Measurements from ENCODE around the gene CAMSAP1. TPM values are rescaled to one million over a fixed set of nuclear protein-coding genes. Genes with fewer than 3 reads are reported as not detected.

Gene CAMSAP1
- total and polyA plus RNA-seq, 11 donors, result 10.9 to 38.3 (median 19.9) TPM

DNA sequence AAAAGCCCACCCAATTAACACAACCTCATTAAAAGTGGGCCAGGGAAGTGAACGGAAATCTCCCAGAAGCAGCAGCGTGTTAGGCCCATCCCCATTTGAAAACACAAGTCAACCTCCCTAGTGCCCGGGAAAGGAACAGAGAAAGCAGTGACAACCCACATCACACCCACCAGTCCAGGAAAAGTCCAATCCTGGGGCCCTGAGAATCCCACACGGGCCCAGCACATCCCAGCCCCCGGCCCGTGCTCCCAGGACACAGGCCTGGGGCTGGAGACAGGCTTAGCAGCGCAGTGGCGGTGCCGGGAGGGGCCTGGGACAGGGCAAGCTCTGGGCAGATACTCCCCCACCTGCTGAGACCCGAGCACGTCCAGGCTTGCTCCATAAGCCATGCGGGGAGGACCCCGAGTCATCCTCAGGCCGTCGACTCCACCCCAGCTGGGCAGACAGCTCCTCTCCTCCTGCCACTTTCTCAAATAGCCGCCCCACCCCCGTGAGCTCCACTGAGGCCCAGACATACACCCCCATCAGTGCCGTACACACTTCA lies 104.4 kb downstream of the CAMSAP1 start:
- no peaks in the 10 kb centered on the region for H3K27me3 ChIP-seq
- intact Hi-C loops (cut with DNase I), result no loop called here
- peaks cover 0 to 16% (median 6%) of the 10 kb centered on the region in 12 donors for H3K4me1 ChIP-seq
- 71 to 84% (median 77%) methylated on average over 14 to 18 of the region's 18 CpGs for WGBS, 4 donors
- TF ChIP-seq CTCF (IDR thresholded peaks at IDR 0.05), result no peak
- no peak for TF ChIP-seq POLR2A (IDR thresholded peaks at IDR 0.05)
- no peak overlapping the region for H3K27ac ChIP-seq
- no peak for ATAC-seq
- peak in 1 of 5 donors; percentile 38 for DNase-seq
- H3K9me3 ChIP-seq, result peaks cover 0 to 3% (median 0%) of the 10 kb centered on the region in 12 donors
- H3K36me3 ChIP-seq, result peaks cover 0 to 4% (median 0%) of the 10 kb centered on the region in 9 donors
- H3K4me3 ChIP-seq, result no peak overlapping the region

- ATAC-seq, result no peak
- Histone ChIP-seq H3K27ac (no peak overlapping the region), H3K4me3 (no peak overlapping the region), H3K4me1 (peaks cover 0 to 24% (median 13%) of the 10 kb centered on the region in 12 donors), H3K36me3 (no peaks in the 10 kb centered on the region), H3K27me3 (no peaks in the 10 kb centered on the region), H3K9me3 (peaks cover 0 to 3% (median 0%) of the 10 kb centered on the region in 12 donors)
- intact Hi-C loops (cut with DNase I), result no loop called here
- no peak for TF ChIP-seq POLR2A (IDR thresholded peaks at IDR 0.05)
- TF ChIP-seq CTCF (IDR thresholded peaks at IDR 0.05), result no peak
- WGBS, 4 donors, result 86 to 95% (median 89%) methylated on average over 6 of the region's 6 CpGs
- peak in 1 of 5 donors; percentile 22 for DNase-seq
Measured at GRCh38 chr9:135801070-135801469, 106.3 kb downstream of the CAMSAP1 start.

DNA sequence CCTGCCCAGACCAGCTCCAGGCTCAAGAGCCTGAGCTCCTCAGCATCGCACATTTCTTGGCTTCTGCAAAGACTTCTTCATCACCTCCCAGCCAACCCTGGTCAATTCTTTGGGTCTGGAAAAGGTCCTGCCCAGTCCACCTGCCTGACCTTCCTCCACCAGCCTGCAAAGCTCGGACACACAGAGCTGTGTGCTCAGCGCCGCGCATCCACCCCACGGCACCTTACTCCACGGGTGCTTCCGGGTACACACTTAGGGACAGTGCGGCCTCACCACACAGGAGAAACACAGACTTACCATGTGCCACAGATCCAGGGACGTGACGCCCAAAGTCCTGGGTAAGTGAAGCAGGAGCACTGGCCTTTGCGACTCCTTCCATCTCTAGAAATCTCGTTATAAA lies 108.1 kb downstream of the CAMSAP1 start:
- H3K27ac ChIP-seq, result no peak overlapping the region
- ATAC-seq (no peak), DNase-seq (no peak)
- no peak overlapping the region for H3K4me3 ChIP-seq
- H3K27me3 ChIP-seq, result no peaks in the 10 kb centered on the region
- H3K36me3 ChIP-seq, result no peaks in the 10 kb centered on the region
- intact Hi-C loops (cut with DNase I), result loop anchor here in 5 of 10 donors (5.0 to 10.0 kb wide), 2 partner anchors 323 to 326 kb away; no protein-coding TSS in a partner anchor
- TF ChIP-seq POLR2A (IDR thresholded peaks at IDR 0.05), result no peak
- no peak for TF ChIP-seq CTCF (IDR thresholded peaks at IDR 0.05)
- H3K9me3 ChIP-seq, result peaks cover 0 to 3% (median 0%) of the 10 kb centered on the region in 12 donors
- WGBS, 4 donors, result 94 to 98% (median 97%) methylated on average over 13 of the region's 13 CpGs
- H3K4me1 ChIP-seq, result peaks cover 0 to 17% (median 11%) of the 10 kb centered on the region in 12 donors

- intact Hi-C loops (cut with DNase I), result loop anchor here in 5 of 10 donors (5.0 to 10.0 kb wide), 2 partner anchors 324 to 327 kb away; no protein-coding TSS in a partner anchor
- no peak overlapping the region for H3K4me3 ChIP-seq
- H3K9me3 ChIP-seq, result peaks cover 0 to 3% (median 0%) of the 10 kb centered on the region in 12 donors
- TF ChIP-seq POLR2A (IDR thresholded peaks at IDR 0.05) (no peak), CTCF (IDR thresholded peaks at IDR 0.05) (no peak)
- H3K36me3 ChIP-seq, result no peaks in the 10 kb centered on the region
- H3K4me1 ChIP-seq, result peaks cover 0 to 17% (median 11%) of the 10 kb centered on the region in 12 donors
- WGBS, 4 donors, result 69 to 81% (median 71%) methylated on average over 7 to 10 of the region's 10 CpGs
- ATAC-seq, result peak in 1 of 4 donors; percentile 7
- H3K27ac ChIP-seq, result peak overlapping the region in 3 of 12 donors; percentile 16 to 60 (median 27)
- no peaks in the 10 kb centered on the region for H3K27me3 ChIP-seq
- DNase-seq, result no peak
Measured at GRCh38 chr9:135798263-135798585, 109.1 kb downstream of the CAMSAP1 start.
